ENCODE results near the gene KDM4D.

- TF ChIP-seq, protein P1, sequence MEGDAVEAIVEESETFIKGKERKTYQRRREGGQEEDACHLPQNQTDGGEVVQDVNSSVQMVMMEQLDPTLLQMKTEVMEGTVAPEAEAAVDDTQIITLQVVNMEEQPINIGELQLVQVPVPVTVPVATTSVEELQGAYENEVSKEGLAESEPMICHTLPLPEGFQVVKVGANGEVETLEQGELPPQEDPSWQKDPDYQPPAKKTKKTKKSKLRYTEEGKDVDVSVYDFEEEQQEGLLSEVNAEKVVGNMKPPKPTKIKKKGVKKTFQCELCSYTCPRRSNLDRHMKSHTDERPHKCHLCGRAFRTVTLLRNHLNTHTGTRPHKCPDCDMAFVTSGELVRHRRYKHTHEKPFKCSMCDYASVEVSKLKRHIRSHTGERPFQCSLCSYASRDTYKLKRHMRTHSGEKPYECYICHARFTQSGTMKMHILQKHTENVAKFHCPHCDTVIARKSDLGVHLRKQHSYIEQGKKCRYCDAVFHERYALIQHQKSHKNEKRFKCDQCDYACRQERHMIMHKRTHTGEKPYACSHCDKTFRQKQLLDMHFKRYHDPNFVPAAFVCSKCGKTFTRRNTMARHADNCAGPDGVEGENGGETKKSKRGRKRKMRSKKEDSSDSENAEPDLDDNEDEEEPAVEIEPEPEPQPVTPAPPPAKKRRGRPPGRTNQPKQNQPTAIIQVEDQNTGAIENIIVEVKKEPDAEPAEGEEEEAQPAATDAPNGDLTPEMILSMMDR (IDR thresholded peaks at IDR 0.05) = no peak
- no peak for TF ChIP-seq EZH2phosphoT487 (IDR thresholded peaks at IDR 0.05; ENCODE audit: borderline replicate concordance, low read depth)
Measured at GRCh38 chr11:94954753-94955152, 18.8 kb upstream of the KDM4D start.

Measured in SK-N-SH (cell line).